Measurements from ENCODE around the gene OTUD3. TPM values are rescaled to one million over a fixed set of nuclear protein-coding genes. Genes with fewer than 3 reads are reported as not detected.
"Not testable (repeated sequence)": the region's sequence is repeated elsewhere in the genome, so short reads cannot be mapped to it uniquely, and the experiment has no call there.

Gene OTUD3
- total and polyA plus RNA-seq, 12 donors = 1.2 to 5.7 (median 3.9) TPM

DNA sequence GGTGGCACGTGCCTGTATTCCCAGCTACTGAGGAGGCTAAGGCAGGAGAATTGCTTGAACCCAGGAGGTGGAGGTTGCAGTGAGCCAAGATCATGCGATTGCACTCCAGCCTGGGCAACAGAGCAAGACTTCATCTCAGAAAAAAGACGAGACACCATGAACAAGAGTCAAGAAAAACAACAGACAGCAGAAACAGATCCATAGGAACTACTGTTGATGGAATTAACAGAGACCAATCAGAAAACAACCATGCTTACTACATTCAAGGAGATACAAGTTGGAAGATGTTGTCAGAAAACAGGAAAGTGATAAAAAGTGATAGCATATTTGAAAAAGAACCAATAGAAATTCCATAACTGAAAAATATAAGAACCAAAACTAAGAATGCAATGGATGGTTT is 19.3 kb upstream of the OTUD3 start:
- peaks cover 0 to 19% (median 3%) of the 10 kb centered on the region in 11 donors for H3K9me3 ChIP-seq
- intact Hi-C loops (cut with DNase I) = no loop called here
- H3K4me3 ChIP-seq = no peak overlapping the region
- H3K4me1 ChIP-seq = no peaks in the 10 kb centered on the region
- ATAC-seq (no peak), DNase-seq (no peak)
- H3K27me3 ChIP-seq = peaks cover 0 to 56% (median 22%) of the 10 kb centered on the region in 7 donors
- no peaks in the 10 kb centered on the region for H3K36me3 ChIP-seq
- H3K27ac ChIP-seq = no peak overlapping the region
- WGBS, 2 donors = 79 to 86% methylated on average over 3 of the region's 3 CpGs
- TF ChIP-seq, protein P1, sequence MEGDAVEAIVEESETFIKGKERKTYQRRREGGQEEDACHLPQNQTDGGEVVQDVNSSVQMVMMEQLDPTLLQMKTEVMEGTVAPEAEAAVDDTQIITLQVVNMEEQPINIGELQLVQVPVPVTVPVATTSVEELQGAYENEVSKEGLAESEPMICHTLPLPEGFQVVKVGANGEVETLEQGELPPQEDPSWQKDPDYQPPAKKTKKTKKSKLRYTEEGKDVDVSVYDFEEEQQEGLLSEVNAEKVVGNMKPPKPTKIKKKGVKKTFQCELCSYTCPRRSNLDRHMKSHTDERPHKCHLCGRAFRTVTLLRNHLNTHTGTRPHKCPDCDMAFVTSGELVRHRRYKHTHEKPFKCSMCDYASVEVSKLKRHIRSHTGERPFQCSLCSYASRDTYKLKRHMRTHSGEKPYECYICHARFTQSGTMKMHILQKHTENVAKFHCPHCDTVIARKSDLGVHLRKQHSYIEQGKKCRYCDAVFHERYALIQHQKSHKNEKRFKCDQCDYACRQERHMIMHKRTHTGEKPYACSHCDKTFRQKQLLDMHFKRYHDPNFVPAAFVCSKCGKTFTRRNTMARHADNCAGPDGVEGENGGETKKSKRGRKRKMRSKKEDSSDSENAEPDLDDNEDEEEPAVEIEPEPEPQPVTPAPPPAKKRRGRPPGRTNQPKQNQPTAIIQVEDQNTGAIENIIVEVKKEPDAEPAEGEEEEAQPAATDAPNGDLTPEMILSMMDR (IDR thresholded peaks at IDR 0.05) = no peak

DNA sequence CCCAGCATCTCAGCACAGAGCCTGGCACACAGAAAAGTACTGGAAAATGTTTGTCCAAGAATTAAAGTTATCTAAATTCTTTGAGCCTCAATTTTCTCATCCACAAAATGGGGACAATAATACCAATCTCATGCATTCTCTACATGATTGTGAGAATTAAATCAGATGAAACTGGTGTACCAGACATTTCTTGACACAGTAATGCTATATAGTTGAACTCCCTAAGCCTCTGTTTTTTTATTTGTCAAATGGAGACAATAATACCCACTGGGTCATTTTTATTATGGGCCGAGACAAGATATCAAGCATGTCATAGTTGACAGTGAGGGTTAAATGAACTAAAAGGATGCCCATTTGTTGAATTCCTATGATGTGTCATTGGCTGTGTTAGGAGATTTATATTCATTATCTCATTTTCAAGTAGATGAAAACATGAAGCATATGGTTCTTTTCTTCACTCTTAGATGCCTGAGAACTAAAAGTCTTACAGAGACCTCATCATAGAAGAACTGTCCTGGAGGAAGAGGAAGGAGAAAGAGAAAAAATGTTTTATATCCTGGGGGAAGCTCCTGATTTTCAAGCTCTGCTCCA is 17.5 kb upstream of the OTUD3 start:
- H3K4me1 ChIP-seq = no peaks in the 10 kb centered on the region

DNA sequence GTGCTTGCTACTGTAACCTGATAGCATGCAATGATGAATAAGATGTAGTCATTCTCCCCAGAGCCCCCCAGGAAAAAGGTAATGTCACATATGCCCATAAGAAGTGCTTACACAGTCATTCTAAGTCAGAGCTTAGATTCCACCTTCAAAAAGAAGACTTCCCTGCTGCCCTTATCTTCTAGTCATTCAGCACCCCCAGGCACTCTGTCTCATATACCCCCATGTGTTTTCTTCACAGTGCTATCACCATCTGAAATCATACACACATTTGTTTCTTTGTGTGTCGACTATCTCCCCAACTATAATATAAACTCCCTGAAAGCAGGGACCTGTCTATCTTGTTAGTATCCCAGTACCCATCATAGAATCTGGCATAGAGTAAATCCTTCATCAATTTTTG is 16.2 kb upstream of the OTUD3 start:
- no peak overlapping the region for H3K4me3 ChIP-seq
- H3K9me3 ChIP-seq = peaks cover 0 to 19% (median 3%) of the 10 kb centered on the region in 11 donors
- H3K36me3 ChIP-seq = no peaks in the 10 kb centered on the region
- H3K27me3 ChIP-seq = peaks cover 0 to 68% (median 33%) of the 10 kb centered on the region in 7 donors
- TF ChIP-seq, protein P1 (IDR thresholded peaks at IDR 0.05) = no peak
- intact Hi-C loops (cut with DNase I) = no loop called here
- no peak overlapping the region for H3K27ac ChIP-seq
- DNase-seq (no peak), ATAC-seq (no peak)
- H3K4me1 ChIP-seq = no peaks in the 10 kb centered on the region
- WGBS, 2 donors = 70 to 78% methylated on average over 1 of the region's 1 CpG

More for the DNA sequence above, 17.5 kb upstream of the OTUD3 start:
- H3K4me3 ChIP-seq = no peak overlapping the region
- TF ChIP-seq, protein P1 (IDR thresholded peaks at IDR 0.05) = no peak
- no peak overlapping the region for H3K27ac ChIP-seq
- H3K27me3 ChIP-seq = peaks cover 0 to 66% (median 29%) of the 10 kb centered on the region in 7 donors
- WGBS, 2 donors = 59 to 76% methylated on average over 1 of the region's 1 CpG
- H3K9me3 ChIP-seq = peaks cover 0 to 19% (median 3%) of the 10 kb centered on the region in 11 donors
- DNase-seq = no peak
- no peak for ATAC-seq
- intact Hi-C loops (cut with DNase I) = no loop called here
- no peaks in the 10 kb centered on the region for H3K36me3 ChIP-seq

DNA sequence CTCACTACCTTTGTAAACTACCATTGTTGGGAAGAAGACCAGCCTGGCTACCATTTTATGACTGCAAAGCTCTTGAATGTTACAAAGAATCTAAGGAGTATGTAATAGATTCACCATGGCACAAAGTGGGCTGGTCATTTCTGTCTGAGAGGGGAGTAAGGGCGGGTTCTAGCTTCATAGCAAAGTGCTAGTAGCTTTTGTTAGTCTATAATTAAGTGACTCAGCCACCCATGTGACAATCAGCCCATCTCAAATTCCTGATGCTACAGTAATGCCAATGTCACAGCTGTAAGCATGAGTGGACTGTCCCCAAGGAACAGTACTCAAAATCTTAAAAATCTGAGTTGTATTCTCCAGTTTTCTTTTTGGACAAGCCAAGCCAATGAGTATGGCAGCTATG is 15.4 kb upstream of the OTUD3 start:
- Histone ChIP-seq H3K9me3 (peaks cover 0 to 19% (median 3%) of the 10 kb centered on the region in 11 donors), H3K4me1 (no peaks in the 10 kb centered on the region), H3K36me3 (no peaks in the 10 kb centered on the region), H3K27me3 (peaks cover 0 to 67% (median 35%) of the 10 kb centered on the region in 7 donors), H3K27ac (no peak overlapping the region), H3K4me3 (no peak overlapping the region)
- intact Hi-C loops (cut with DNase I) = no loop called here
- ATAC-seq (no peak), DNase-seq (no peak)
- TF ChIP-seq, protein P1 (IDR thresholded peaks at IDR 0.05) = no peak
- 53 to 57% methylated on average over 1 of the region's 1 CpG for WGBS, 2 donors

DNA sequence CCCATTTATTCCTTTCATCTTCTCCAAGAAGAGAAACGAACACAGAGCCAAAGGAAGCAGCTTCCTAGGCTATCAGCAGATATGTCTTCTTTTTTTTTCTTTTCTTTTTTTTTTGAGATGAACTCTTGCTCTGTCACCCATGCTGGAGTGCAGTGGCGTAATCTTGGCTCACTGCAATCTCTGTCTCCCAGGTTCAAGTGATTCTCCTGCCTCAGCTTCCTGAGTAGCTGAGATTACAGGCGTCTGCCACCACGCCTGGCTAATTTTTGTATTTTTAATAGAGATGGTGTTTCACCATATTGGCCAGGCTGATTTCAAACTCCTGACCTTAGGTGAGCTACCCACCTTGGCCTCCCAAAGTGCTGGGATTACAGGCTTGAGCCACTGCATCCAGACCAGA is 13.6 kb upstream of the OTUD3 start:
- ATAC-seq; intact Hi-C loops (cut with DNase I); H3K36me3 ChIP-seq; H3K27ac ChIP-seq; H3K4me1 ChIP-seq; DNase-seq; H3K9me3 ChIP-seq; H3K4me3 ChIP-seq: not testable (repeated sequence)
- 42 to 46% methylated on average over 4 of the region's 4 CpGs for WGBS, 2 donors
- H3K27me3 ChIP-seq = peaks cover 0 to 63% (median 40%) of the 10 kb centered on the region in 7 donors

DNA sequence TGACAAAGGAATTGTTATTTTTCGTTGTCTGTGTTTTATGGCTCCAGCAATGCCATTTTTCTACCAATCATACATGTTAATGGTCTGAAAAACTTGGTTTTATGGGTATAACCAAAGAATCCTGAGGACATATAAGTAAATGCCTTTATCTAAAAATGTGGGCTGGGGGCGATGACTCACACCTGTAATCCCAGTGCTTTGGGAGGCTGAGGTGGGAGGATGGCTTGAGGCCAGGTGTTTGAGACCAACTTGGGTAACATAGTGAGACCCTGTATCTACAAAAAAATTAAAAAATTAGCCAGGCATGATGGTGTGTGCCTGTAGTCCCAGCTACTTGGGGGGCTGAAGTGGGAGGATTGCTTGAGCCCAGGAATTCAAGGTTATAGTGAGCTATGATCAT is 12.7 kb upstream of the OTUD3 start:
- intact Hi-C loops (cut with DNase I); H3K4me1 ChIP-seq; H3K9me3 ChIP-seq; H3K27ac ChIP-seq; ATAC-seq; H3K4me3 ChIP-seq; DNase-seq; H3K36me3 ChIP-seq: not testable (repeated sequence)
- WGBS, 2 donors = 85 to 88% methylated on average over 2 of the region's 2 CpGs
- peaks cover 0 to 58% (median 40%) of the 10 kb centered on the region in 7 donors for H3K27me3 ChIP-seq
